IMR-90 (cell line): ENCODE measurements around the gene CDH13.

Experiments
- POLR2A ChIP-seq: IDR thresholded peaks from 2 replicates; pipeline ENCODE4 v1.6.1; 2012; ENCODE audit warnings: mild to moderate bottlenecking, low read depth, low read length
- RAD21 ChIP-seq: IDR thresholded peaks from 2 replicates; pipeline ENCODE4 v1.6.1; 2012; ENCODE audit warnings: low read length, improper control_type of control experiment
- SMC3 ChIP-seq: fragments of 150-350 bp; IDR thresholded peaks from 2 replicates; pipeline ENCODE4 v1.6.1; 2016; ENCODE audit warnings: low read depth, mild to moderate bottlenecking, antibody characterized with exemption, low read length, moderate library complexity
- TF ChIP-seq, protein P1 (sequence below): conservative IDR thresholded peaks from 2 replicates; pipeline ENCODE4 v1.5.1; 2012; ENCODE audit warnings: mild to moderate bottlenecking, low read depth, low read length, improper control_type of control experiment

- TF ChIP-seq, protein P1, sequence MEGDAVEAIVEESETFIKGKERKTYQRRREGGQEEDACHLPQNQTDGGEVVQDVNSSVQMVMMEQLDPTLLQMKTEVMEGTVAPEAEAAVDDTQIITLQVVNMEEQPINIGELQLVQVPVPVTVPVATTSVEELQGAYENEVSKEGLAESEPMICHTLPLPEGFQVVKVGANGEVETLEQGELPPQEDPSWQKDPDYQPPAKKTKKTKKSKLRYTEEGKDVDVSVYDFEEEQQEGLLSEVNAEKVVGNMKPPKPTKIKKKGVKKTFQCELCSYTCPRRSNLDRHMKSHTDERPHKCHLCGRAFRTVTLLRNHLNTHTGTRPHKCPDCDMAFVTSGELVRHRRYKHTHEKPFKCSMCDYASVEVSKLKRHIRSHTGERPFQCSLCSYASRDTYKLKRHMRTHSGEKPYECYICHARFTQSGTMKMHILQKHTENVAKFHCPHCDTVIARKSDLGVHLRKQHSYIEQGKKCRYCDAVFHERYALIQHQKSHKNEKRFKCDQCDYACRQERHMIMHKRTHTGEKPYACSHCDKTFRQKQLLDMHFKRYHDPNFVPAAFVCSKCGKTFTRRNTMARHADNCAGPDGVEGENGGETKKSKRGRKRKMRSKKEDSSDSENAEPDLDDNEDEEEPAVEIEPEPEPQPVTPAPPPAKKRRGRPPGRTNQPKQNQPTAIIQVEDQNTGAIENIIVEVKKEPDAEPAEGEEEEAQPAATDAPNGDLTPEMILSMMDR, result no peak
- TF ChIP-seq SMC3 (no peak), POLR2A (no peak), RAD21 (no peak)
These were observed 890.2 kb downstream of the CDH13 start for GRCh38 chr16:83516931-83517330.
